ENCODE results near the gene CEACAM8. TPM values are rescaled to one million over a fixed set of nuclear protein-coding genes. Genes with fewer than 3 reads are reported as not detected.
"Not testable (repeated sequence)": the region's sequence is repeated elsewhere in the genome, so short reads cannot be mapped to it uniquely, and the experiment has no call there.

Gene CEACAM8
- total RNA-seq, 1 donor from 2014 or later, result not detected

DNA sequence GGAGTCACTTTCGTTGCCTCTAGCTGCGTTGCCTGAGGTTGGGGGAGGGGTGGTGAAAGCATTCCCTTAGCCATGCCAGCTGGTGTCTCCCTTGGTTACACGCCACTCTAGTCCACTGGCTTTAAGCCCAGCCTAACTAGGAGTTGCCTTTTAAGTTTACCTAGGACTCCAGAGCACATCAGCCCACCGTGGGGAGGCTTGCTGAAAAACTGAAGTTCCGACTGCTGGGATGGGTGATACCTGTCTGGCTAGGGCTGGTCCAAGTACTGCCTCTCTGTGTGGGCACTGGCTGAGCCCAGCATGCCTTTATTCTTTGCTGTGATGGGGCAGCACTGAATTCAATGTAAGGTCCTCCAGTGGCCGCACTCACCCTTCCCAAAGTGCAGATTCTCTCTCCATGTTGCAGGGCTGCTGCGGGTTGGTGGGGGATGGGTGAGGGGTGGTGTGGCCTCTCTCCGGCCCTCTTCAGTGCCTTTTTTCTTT is 54.6 kb downstream of the CEACAM8 start:
- intact Hi-C loops (cut with DNase I), result no loop called here
- TF ChIP-seq POLR2AphosphoS5 (IDR thresholded peaks at IDR 0.05; ENCODE audit: insufficient read depth in 1 of 2, low read depth in 1 of 2) (no peak), CTCF (IDR thresholded peaks at IDR 0.05) (no peak), POLR2A (IDR thresholded peaks at IDR 0.05) (no peak)
- Histone ChIP-seq H3K36me3 (no peaks in the 10 kb centered on the region), H3K9me3 (no peaks in the 10 kb centered on the region), H3K27ac (no peak overlapping the region), H3K27me3 (no peaks in the 10 kb centered on the region), H3K4me1 (no peaks in the 10 kb centered on the region), H3K4me3 (no peak overlapping the region)
- DNase-seq (ENCODE audit: extremely low spot score in 2 of 2), result peak in 1 of 2 donors; percentile 13

- H3K9me3 ChIP-seq, result no peaks in the 10 kb centered on the region
These were observed 55.6 kb downstream of the CEACAM8 start for GRCh38 chr19:42538841-42539709.

GRCh38 chr19:42535276-42535675 is 59.4 kb downstream of the CEACAM8 start:
- DNase-seq (ENCODE audit: extremely low spot score in 2 of 2); H3K27ac ChIP-seq; H3K4me1 ChIP-seq; H3K9me3 ChIP-seq; intact Hi-C loops (cut with DNase I); H3K27me3 ChIP-seq; H3K4me3 ChIP-seq; H3K36me3 ChIP-seq: not testable (repeated sequence)

More at GRCh38 chr19:42538841-42539709, 55.6 kb downstream of the CEACAM8 start:
- Histone ChIP-seq H3K36me3 (no peaks in the 10 kb centered on the region), H3K4me3 (no peak overlapping the region), H3K27me3 (no peaks in the 10 kb centered on the region), H3K27ac (no peak overlapping the region), H3K4me1 (no peaks in the 10 kb centered on the region)
- intact Hi-C loops (cut with DNase I), result no loop called here
- DNase-seq (ENCODE audit: extremely low spot score in 2 of 2), result peak in 1 of 2 donors; percentile 6
- no peak for TF ChIP-seq POLR2AphosphoS5 (IDR thresholded peaks at IDR 0.05; ENCODE audit: insufficient read depth in 1 of 2, low read depth in 1 of 2)
- TF ChIP-seq POLR2A (IDR thresholded peaks at IDR 0.05), result no peak
- TF ChIP-seq CTCF (IDR thresholded peaks at IDR 0.05), result no peak

DNA sequence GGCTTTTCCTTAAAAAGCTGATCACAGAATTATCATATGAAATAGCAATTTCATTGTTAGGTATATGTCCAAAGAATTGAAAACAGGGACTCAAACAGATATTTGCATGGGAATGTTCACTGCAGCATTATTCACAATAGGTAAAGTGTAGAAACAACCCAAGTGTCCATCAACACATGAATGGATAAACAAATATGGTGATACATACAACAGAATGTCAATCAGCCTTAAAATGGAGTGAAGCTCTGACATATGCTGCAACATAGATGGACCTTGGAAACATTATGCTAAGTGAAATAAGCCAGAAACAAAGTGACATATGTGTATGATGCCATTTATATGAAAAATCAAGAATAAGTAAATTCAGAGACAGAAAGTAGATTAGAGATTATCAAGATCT is 60.3 kb downstream of the CEACAM8 start:
- Histone ChIP-seq H3K36me3 (no peaks in the 10 kb centered on the region), H3K27ac (no peak overlapping the region), H3K4me1 (no peaks in the 10 kb centered on the region), H3K4me3 (no peak overlapping the region), H3K9me3 (no peaks in the 10 kb centered on the region), H3K27me3 (no peaks in the 10 kb centered on the region)
- no peak for DNase-seq (ENCODE audit: extremely low spot score in 2 of 2)
- intact Hi-C loops (cut with DNase I), result no loop called here
- no peak for TF ChIP-seq POLR2AphosphoS5 (IDR thresholded peaks at IDR 0.05; ENCODE audit: insufficient read depth in 1 of 2, low read depth in 1 of 2)
- no peak for TF ChIP-seq CTCF (IDR thresholded peaks at IDR 0.05)
- no peak for TF ChIP-seq POLR2A (IDR thresholded peaks at IDR 0.05)

GRCh38 chr19:42532891-42533290 is 61.8 kb downstream of the CEACAM8 start:
- Histone ChIP-seq H3K27me3 (no peaks in the 10 kb centered on the region), H3K27ac (no peak overlapping the region), H3K9me3 (no peaks in the 10 kb centered on the region), H3K4me3 (no peak overlapping the region), H3K36me3 (no peaks in the 10 kb centered on the region), H3K4me1 (peaks cover 13% of the 10 kb centered on the region)
- intact Hi-C loops (cut with DNase I), result no loop called here
- TF ChIP-seq POLR2AphosphoS5 (IDR thresholded peaks at IDR 0.05; ENCODE audit: insufficient read depth in 1 of 2, low read depth in 1 of 2) (no peak), POLR2A (IDR thresholded peaks at IDR 0.05) (no peak), CTCF (IDR thresholded peaks at IDR 0.05) (no peak)
- DNase-seq (ENCODE audit: extremely low spot score in 2 of 2), result peak in 1 of 2 donors; percentile 37

All from vagina (tissue), 2 donors.